ENCODE measurements around the gene AGRN. TPM values are rescaled to one million over a fixed set of nuclear protein-coding genes. Genes with fewer than 3 reads are reported as not detected.

AGRN gene
- total RNA-seq, 1 donor from 2014 or later = 13.0 TPM

DNA sequence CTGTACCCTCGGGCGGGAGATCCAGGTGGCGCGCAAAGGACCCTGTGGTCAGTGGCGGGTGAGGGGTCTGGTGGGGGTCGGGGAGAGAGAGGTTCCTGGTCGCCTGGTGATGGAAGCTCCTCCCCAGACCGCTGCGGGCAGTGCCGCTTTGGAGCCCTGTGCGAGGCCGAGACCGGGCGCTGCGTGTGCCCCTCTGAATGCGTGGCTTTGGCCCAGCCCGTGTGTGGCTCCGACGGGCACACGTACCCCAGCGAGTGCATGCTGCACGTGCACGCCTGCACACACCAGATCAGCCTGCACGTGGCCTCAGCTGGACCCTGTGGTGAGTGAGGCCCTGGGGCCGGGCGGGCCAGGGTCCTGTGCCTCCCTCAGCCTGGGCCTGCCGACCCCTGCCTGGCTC lies 23.5 kb downstream of the AGRN start:
- Histone ChIP-seq H3K4me1 (peaks cover 19% of the 10 kb centered on the region), H3K9me3 (replicated peaks) (no peaks in the 10 kb centered on the region), H3K36me3 (peaks cover 33% of the 10 kb centered on the region), H3K27me3 (ENCODE audit: low read depth) (peaks cover 9% of the 10 kb centered on the region), H3K4me3 (no peak overlapping the region), H3K27ac (replicated peaks) (no peak overlapping the region)
- DNase-seq = no peak
- TF ChIP-seq, protein P1, sequence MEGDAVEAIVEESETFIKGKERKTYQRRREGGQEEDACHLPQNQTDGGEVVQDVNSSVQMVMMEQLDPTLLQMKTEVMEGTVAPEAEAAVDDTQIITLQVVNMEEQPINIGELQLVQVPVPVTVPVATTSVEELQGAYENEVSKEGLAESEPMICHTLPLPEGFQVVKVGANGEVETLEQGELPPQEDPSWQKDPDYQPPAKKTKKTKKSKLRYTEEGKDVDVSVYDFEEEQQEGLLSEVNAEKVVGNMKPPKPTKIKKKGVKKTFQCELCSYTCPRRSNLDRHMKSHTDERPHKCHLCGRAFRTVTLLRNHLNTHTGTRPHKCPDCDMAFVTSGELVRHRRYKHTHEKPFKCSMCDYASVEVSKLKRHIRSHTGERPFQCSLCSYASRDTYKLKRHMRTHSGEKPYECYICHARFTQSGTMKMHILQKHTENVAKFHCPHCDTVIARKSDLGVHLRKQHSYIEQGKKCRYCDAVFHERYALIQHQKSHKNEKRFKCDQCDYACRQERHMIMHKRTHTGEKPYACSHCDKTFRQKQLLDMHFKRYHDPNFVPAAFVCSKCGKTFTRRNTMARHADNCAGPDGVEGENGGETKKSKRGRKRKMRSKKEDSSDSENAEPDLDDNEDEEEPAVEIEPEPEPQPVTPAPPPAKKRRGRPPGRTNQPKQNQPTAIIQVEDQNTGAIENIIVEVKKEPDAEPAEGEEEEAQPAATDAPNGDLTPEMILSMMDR (IDR thresholded peaks at IDR 0.05; ENCODE audit: borderline replicate concordance) = no peak
- intact Hi-C loops (cut with micrococcal nuclease) = no loop called here

DNA sequence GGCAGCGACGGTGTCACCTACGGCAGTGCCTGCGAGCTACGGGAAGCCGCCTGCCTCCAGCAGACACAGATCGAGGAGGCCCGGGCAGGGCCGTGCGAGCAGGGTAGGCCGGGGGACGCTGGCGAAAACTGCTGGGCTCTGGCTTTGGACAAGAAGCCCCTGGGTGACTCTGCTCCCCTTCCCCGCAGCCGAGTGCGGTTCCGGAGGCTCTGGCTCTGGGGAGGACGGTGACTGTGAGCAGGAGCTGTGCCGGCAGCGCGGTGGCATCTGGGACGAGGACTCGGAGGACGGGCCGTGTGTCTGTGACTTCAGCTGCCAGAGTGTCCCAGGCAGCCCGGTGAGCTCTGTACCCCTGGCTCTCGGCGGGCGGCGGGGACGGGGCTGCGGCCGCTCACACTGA lies 24.0 kb downstream of the AGRN start:
- peaks cover 5% of the 10 kb centered on the region for H3K27me3 ChIP-seq (ENCODE audit: low read depth)
- H3K27ac ChIP-seq (replicated peaks) = no peak overlapping the region
- intact Hi-C loops (cut with micrococcal nuclease) = no loop called here
- DNase-seq = no peak
- peaks cover 33% of the 10 kb centered on the region for H3K36me3 ChIP-seq
- no peaks in the 10 kb centered on the region for H3K9me3 ChIP-seq (replicated peaks)
- TF ChIP-seq, protein P1 (IDR thresholded peaks at IDR 0.05; ENCODE audit: borderline replicate concordance) = no peak
- no peak overlapping the region for H3K4me3 ChIP-seq
- H3K4me1 ChIP-seq = peaks cover 17% of the 10 kb centered on the region

DNA sequence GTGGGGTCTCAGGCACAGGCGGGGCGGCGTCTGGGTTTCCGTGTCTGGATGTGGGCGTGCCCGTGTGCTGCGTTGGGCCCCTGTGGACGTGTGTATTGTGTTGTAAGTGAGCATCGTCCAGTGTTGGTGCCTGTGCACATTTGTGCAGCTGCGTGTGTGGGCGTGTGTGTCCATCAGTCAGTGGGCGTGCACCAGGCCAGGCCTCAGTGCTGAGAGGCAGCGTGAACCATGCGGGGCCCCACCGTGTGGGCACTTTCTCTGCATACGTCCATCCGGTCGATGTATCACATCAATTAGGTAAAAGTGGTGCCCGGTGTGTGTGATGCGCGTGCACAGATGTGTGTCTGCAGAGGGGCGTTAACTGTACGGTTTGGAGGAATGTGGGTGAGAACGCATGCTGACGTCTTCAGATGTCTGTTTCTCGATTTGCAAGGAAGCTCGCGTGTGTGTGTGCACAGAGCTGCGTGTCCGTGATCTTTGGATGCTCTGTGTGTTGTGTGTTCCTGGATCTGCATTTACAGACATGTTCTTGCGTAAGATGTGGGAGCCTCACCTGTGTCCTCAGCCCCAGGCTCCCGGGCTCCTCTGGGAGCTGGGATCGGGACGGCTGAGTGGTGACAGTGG lies 24.6 kb downstream of the AGRN start:
- no peak overlapping the region for H3K27ac ChIP-seq (replicated peaks)
- DNase-seq = no peak
- TF ChIP-seq, protein P1 (IDR thresholded peaks at IDR 0.05; ENCODE audit: borderline replicate concordance) = no peak
- intact Hi-C loops (cut with micrococcal nuclease) = no loop called here
- H3K9me3 ChIP-seq (replicated peaks) = no peaks in the 10 kb centered on the region
- H3K4me1 ChIP-seq = peaks cover 11% of the 10 kb centered on the region
- H3K27me3 ChIP-seq (ENCODE audit: low read depth) = no peaks in the 10 kb centered on the region
- peaks cover 33% of the 10 kb centered on the region for H3K36me3 ChIP-seq
- no peak overlapping the region for H3K4me3 ChIP-seq

DNA sequence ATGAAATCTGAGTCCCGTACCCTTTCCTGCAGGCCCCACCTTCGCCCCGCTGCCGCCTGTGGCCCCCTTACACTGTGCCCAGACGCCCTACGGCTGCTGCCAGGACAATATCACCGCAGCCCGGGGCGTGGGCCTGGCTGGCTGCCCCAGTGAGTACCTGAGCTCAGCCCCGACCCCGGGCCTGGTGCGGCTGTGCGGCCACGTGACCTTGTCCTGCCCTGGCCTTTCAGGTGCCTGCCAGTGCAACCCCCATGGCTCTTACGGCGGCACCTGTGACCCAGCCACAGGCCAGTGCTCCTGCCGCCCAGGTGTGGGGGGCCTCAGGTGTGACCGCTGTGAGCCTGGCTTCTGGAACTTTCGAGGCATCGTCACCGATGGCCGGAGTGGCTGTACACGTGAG lies 25.2 kb downstream of the AGRN start:
- no peaks in the 10 kb centered on the region for H3K9me3 ChIP-seq (replicated peaks)
- intact Hi-C loops (cut with micrococcal nuclease) = no loop called here
- H3K27ac ChIP-seq (replicated peaks) = no peak overlapping the region
- no peak for DNase-seq
- no peak overlapping the region for H3K4me3 ChIP-seq
- peaks cover 33% of the 10 kb centered on the region for H3K36me3 ChIP-seq
- no peaks in the 10 kb centered on the region for H3K27me3 ChIP-seq (ENCODE audit: low read depth)
- H3K4me1 ChIP-seq = peaks cover 5% of the 10 kb centered on the region
- TF ChIP-seq, protein P1 (IDR thresholded peaks at IDR 0.05; ENCODE audit: borderline replicate concordance) = no peak

DNA sequence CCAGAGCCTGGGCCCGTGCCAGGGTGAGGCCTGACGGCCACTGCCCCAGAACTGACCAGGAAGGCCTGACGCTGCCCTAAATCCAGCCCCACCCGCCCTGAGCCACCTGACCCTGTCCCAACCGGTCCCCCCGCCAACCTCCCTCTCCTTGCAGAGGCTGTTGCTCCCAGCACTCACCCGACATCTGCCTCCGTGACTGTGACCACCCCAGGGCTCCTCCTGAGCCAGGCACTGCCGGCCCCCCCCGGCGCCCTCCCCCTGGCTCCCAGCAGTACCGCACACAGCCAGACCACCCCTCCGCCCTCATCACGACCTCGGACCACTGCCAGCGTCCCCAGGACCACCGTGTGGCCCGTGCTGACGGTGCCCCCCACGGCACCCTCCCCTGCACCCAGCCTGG lies 26.3 kb downstream of the AGRN start:
- H3K36me3 ChIP-seq = peaks cover 42% of the 10 kb centered on the region
- intact Hi-C loops (cut with micrococcal nuclease) = no loop called here
- no peaks in the 10 kb centered on the region for H3K27me3 ChIP-seq (ENCODE audit: low read depth)
- H3K4me1 ChIP-seq = peaks cover 3% of the 10 kb centered on the region
- no peak overlapping the region for H3K4me3 ChIP-seq
- TF ChIP-seq, protein P1 (IDR thresholded peaks at IDR 0.05; ENCODE audit: borderline replicate concordance) = no peak
- H3K9me3 ChIP-seq (replicated peaks) = no peaks in the 10 kb centered on the region
- H3K27ac ChIP-seq (replicated peaks) = no peak overlapping the region
- no peak for DNase-seq
